NCI-H82 treated with DMSO at 0.1 percent for 48 hours (cell line): Measurements from ENCODE around the gene SKAP1.
"Not testable (repeated sequence)": the region's sequence is repeated elsewhere in the genome, so short reads cannot be mapped to it uniquely, and the experiment has no call there.

Source experiments
- DNase-seq: peaks from one replicate; lab custom pipeline; 2025; ENCODE audit not compliant: unreplicated experiment; lab: John Stamatoyannopoulos, UW

SKAP1 gene

DNA sequence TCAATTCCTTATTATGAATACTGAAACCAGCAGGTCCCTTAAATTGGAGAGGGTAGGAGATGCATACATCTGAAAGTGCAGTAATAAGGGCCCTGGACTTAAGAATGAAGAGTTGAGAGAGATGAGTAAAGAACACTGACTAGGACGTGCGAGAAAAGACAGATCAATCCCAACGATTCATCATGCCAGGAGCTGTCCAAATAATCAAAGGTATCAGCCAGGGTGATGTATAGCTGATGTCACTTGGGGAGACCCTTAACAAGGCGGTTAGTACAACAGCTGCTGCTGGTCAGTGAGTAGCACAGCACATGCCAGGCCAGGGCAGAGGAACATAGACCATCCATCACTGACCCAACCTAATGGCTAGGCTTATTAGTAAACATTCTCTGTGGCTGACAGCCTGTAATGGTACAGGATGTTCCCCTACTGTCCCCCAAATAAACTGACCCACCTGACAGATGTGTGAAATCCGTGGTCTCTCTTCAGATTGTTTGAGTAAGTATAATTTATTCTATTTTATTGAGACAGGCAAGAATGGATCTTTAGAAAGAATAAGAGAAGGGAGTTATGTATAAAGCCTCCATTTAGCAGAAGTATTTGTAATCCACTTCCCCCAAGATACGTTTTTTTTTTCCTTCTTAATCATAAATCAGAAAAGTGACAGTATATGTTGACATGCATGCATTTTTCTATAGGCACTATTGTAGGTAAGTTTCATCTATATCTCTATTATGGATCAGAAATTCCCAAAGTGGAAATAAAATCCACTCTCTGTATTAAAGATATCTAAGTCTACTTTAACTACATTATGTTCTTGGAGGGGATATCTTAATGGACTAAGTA is 204.1 kb downstream of the SKAP1 start:
- no peak for DNase-seq

DNA sequence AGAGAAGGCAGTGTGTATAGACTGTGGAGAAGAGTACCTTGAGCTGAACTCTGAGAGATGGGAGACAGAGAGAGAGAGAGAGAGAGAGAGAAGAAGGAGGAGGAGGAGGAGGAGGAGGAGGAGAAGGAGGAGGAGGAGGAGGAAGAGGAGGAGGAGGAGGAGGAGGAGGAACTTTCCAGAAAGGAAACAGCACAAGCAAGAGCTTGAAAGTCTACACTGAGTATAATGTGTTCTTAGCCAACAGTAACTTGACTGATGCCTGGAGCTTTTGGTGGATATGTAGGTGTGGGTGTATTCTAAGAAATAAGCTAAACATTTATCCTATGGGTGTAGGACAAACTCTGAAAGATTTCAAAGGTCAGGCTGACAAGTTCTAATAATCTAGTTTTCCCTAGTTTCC is 206.1 kb downstream of the SKAP1 start:
- no peak for DNase-seq

DNA sequence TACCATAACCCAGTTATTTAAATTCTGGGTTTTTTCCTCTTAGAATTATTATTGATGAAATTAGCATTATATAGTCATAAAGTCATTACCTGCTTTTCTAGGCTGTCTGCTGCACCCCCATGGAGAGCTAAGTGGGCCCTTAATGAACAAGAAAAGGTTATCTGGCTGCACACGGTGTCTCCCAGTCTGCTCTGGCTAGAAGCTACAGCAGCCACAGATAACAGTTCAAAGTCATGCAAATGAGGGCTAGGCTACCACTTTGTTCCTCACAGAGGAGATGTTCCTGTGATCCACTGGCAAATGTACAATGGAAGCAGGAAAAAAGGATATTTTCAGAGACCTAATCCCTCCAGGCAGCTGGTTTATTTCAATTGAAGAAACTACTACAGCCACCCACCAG is 210.4 kb downstream of the SKAP1 start:
- no peak for DNase-seq

DNA sequence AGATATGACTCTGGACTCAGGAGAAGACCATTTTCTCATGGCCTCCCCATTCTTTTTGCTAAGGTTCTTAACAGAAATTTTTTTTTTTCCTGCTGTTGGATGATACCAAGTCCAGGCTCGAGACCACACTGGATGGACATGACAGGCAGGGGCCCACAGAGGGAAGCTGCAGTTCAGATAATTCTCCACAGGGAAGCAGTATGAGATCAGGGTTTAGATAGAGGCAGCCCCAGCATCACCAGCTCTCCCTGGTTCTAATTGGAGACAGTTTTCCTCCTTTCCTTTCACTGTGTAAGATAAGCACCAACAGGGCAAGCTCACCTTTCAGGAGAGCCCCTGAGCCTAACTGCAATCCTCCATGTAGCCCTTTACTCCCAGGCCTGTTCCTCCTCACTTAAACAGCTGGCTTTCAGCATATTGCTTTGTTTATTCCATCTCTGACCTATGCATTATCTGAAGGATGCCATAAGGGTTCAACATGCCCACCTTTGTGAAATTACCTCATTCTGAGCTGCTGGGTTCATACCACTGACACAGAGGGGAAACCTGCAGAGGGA is 214.4 kb downstream of the SKAP1 start:
- no peak for DNase-seq

DNA sequence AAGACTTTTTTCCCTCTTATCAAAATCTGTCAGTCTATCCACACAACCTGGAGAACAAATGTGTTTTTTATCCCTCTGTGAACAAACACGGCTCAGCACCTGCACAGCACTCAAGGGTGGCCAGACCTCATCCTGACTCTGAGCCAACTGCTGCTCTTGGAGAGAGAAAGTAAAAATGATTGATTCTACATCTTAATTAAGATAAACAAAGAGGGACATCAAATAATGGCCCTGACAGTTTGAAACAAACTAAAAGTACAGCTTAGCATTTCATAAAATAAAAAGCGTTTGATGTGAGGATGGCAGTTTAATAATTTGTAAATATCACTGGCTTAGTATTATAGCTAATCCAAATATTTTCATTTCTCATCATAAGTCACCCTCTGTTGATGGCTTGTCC is 216.2 kb downstream of the SKAP1 start:
- DNase-seq: no peak

DNA sequence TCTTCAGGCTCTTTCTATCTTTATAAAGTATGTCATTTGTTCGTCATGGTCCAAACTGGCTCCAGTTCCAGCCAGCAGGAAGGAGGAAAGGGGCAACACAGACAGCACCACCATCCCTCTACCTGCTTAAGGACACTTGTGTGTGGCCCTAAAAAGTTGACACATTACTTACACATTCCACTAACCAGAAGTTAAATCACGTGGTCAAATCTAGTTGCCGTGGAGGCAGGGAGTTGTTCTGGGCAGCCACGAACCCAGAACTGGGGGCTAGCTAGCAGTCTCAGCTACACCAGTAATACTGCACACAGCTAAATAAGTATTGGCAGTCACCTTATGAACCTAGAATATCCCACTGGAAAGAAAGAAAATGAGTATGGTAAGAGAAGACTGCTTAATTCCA is 218.2 kb downstream of the SKAP1 start:
- no peak for DNase-seq

GRCh38 chr17:48211011-48211410 is 219.0 kb downstream of the SKAP1 start:
- no peak for DNase-seq

DNA sequence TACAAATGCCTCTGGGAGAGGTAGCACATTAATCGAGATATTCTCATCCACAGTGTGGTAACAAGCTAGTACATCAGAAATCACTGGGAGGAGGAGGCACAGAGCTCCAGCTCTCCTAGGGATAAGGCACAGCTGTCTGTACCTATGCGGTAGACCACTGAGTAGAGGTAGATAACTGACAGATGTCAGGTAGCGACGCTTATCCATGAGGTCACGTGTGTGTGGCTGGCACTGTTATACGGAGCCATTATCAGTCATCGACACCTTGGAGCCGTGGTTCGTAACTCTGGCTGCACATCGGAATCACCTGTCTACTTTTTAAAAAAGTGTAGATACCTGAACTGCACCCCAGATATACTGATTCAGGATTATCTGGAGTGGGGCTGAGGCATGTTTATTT is 220.0 kb downstream of the SKAP1 start:
- no peak for DNase-seq

DNA sequence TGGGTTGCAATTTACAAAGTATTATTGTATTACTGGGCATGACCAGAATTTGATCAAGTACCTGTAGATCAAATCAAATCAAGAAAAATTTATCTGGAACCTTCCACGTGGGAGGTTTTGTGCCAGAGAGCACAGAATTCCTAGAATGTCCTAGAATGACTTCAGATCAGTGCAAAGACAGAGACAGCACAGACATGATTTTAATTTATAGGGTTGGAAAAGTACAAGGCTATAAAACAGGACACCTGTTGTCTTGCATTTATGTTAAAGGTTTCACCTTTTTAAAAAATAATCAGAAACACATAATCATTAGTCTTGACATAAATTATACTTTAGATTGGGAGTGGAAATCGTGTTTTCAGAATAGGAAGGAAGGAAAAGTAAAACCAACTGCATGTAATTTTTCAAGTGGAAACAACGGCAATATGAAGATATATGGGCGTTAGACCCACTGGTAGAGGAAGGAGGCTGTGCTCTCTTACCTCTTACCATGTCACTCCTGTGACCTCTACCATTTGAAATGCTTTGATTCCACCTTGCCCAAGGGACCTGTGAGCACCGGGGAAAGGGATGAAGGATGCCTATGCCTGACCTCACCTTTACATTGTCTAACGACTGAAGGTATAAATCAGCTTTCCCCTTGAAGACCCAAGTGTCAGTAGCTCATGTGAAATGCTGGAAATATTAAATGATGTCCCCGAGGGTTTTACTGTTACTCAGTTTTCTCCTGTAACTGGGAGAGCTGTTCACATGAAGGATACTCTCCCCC is 222.1 kb downstream of the SKAP1 start:
- DNase-seq: no peak

DNA sequence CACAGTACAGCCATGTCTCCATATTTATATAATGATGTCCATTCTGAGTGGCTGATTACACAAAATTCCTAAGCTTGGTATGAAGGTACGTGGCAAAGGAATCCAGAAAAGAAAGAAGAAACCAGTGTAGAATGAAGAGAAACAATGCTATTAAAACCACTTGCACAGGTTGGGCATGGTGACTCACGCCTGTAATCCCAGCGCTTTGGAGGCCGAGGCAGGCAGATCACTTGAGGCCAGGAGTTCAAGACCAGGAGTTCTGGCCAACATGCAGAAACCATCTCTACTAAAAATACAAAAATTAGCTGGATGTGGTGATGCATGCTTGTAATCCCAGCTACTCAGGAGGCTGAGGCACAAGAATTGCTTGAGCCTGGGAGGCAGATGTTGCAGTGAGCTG is 223.0 kb downstream of the SKAP1 start:
- not testable (repeated sequence) for DNase-seq

DNA sequence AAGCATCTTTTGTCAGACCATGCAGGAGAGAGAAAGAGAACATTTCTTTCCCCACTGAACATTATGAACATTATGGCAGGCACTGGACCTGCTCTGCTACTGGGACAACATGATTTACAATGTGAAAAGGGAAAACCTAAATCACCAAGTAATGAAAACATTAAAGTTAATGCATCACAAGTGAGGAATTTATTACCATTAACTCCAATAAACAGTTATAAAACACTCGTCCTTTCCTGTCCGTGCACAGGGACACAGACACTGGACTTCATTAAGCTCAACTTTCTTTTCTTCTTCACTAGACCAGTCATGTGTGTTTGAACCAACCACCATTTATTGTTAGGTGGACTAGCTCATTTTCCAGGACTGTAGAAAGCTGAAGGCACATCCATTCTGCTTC is 227.1 kb downstream of the SKAP1 start:
- no peak for DNase-seq

DNA sequence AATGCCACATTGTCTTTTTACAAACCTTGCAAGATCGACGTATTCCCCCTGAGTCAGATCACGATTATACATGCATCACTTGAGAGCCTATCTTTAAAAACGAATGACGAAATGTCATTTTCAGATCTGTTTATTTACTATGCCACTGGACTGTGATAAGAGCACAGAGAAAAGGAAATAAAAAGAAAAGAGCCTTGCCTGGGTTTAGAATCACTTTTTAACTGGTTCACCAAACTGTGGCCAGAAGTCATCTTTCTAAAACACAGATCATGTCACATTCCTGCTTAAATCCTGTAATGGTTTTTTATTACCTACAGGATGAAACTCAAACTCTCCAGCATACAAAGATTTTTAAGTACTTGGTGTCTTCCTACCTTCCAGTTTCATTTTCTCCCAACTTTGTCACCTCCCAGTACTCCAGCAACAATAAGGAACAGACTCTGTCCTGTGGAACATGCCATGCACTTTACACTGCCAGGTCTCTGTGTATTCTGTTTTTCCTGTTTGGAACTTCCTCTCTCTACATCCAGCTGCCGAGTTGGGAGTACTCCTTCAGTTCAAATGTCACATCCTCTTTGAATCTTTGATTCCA is 231.0 kb downstream of the SKAP1 start:
- no peak for DNase-seq

DNA sequence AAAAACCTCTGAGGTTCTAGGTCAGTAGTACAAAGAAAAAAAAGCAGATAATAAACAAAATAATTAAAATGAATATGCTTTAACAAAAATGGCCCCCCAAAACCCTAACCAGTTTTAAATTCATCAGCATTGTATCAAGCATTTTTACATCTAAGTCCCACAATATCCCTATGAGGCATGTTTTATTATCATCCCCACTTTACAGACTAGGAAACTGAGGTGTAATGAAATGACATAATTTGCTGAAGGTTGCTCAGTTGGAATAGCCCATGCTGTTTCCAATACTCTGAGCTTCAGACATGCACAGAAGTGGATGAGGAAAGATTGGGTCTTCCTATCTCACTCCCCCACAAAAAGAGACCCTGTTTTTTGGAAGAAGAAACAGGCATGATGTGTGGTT is 234.1 kb downstream of the SKAP1 start:
- no peak for DNase-seq

- no peak for DNase-seq
Measured at GRCh38 chr17:48194097-48194550, 235.9 kb downstream of the SKAP1 start.

GRCh38 chr17:48192321-48192731 is 237.7 kb downstream of the SKAP1 start:
- no peak for DNase-seq

GRCh38 chr17:48191362-48191761 is 238.7 kb downstream of the SKAP1 start:
- DNase-seq: no peak

GRCh38 chr17:48190871-48191270 is 239.1 kb downstream of the SKAP1 start:
- DNase-seq: no peak

- DNase-seq: no peak
Measured at GRCh38 chr17:48187872-48188608, 242.0 kb downstream of the SKAP1 start.

- not testable (repeated sequence) for DNase-seq
Measured at GRCh38 chr17:48186317-48186716, 243.7 kb downstream of the SKAP1 start.

DNA sequence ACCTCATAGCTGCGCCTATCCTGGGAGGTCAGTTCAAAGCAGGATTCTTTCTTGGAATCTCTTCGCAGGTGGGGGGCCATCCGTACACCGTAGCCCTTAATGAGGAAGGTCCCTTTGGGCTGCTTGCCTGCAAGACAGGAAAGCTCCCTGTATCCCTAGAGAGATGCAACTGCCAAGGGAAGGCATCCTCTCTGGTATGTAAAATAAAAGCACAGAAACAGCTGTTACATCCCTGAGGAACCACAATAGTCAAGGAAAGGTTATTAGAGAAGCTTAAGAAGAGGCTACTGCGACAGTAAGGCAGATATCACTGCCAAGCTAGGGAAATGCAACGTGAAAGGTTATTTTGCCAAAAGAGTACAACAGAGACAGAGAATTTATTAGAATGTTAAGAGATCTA is 245.3 kb downstream of the SKAP1 start:
- DNase-seq: no peak

GRCh38 chr17:48181653-48182052 is 248.4 kb downstream of the SKAP1 start:
- no peak for DNase-seq
